RWPE1 (cell line): ENCODE results near the gene COA7.

Source experiments
- CTCF ChIA-PET: fragments of 350-600 bp; sonication (Branson Sonifier 250); formaldehyde crosslinking; extraction: SDS; loops from one replicate; lab custom pipeline; 2021; lab: Yijun Ruan, JAX
- POLR2A ChIA-PET: fragments of 400-600 bp; formaldehyde crosslinking; extraction: SDS; loops from one replicate; lab custom pipeline; 2020; ENCODE audit warnings: antibody characterized with exemption; ENCODE audit not compliant: low non-redundant PET; lab: Yijun Ruan, JAX
- DNase-seq: peaks from one replicate; pipeline ENCODE4 v3.0.0; 2012; ENCODE audit warnings: low spot score
- H3K27ac ChIP-seq: fragments of 450-650 bp; 2 replicates; pipeline ENCODE4 v1.5.1; 2017
- TF ChIP-seq, protein P1 (sequence below): fragments of 450-650 bp; conservative IDR thresholded peaks from 2 replicates; pipeline ENCODE4 v1.5.1; 2017; ENCODE audit warnings: low read depth, mild to moderate bottlenecking

Gene COA7

DNA sequence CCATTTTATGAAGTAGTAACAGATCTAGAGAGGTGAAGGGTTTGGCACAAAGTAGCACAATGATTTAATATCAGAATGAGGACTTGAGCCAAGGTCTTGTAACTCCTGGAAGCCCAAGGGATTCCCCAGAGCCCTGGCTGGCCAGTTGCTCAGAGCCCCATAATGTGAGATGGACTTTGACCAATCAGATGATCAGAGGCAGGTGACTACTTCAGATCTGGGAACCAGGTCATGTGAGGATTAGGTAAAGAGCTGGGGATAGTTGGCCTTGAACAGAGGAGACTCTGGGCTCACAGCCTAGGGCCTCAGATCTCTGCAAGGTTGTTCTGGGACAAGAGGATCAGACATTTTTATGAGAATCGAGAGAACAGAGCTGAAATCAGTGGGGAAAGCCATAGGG lies 46.2 kb downstream of the COA7 start:
- TF ChIP-seq, protein P1, sequence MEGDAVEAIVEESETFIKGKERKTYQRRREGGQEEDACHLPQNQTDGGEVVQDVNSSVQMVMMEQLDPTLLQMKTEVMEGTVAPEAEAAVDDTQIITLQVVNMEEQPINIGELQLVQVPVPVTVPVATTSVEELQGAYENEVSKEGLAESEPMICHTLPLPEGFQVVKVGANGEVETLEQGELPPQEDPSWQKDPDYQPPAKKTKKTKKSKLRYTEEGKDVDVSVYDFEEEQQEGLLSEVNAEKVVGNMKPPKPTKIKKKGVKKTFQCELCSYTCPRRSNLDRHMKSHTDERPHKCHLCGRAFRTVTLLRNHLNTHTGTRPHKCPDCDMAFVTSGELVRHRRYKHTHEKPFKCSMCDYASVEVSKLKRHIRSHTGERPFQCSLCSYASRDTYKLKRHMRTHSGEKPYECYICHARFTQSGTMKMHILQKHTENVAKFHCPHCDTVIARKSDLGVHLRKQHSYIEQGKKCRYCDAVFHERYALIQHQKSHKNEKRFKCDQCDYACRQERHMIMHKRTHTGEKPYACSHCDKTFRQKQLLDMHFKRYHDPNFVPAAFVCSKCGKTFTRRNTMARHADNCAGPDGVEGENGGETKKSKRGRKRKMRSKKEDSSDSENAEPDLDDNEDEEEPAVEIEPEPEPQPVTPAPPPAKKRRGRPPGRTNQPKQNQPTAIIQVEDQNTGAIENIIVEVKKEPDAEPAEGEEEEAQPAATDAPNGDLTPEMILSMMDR = no peak
- POLR2A ChIA-PET = no interaction called here
- H3K27ac ChIP-seq = no peak overlapping the region
- DNase-seq = no peak
- CTCF ChIA-PET = interaction anchor here (0.7 kb wide), 1 partner anchor 47 kb away, joined by 3 read pairs; no protein-coding TSS in a partner anchor

DNA sequence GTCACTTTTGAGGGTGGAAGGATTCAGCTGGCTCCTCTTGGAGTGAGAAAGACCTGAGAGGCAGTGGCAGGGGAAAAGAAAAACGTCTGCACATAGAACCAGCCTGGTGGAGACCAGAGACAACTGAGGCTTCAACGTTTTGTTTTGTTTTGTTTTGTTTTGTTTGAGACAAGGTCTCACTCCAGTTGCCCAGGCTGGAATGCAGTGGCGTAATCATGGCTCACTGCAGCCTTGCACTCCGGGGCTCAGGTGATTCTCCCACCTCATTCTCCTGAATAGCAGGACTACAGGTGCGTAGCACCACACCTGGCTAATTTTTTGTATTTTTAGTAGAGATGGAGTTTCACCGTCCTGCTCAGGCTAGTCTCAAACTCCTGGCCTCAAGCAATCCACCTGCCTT lies 52.9 kb downstream of the COA7 start:
- no peak for DNase-seq
- POLR2A ChIA-PET = no interaction called here
- H3K27ac ChIP-seq = no peak overlapping the region
- TF ChIP-seq, protein P1 = no peak
- CTCF ChIA-PET = no interaction called here

DNA sequence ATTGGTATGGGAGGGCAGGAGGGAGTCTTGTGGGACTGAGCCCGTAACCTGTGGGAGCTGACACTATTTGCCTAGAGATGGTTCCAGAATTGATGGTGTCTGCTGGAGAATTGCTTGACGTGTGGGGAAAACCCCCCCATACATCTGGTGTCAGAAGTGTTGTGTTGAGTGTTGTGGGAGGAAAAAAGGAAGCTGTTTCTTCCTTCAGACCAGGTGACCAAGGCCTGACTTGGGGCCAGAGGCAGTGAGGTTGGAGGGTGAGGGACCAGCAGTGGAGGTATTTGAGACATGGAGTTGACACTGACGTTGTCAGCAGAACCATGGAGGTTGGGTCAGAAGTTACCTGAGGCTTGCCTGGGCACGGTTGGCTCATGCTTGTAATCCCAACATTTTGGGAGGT lies 56.8 kb downstream of the COA7 start:
- DNase-seq = no peak
- no peak overlapping the region for H3K27ac ChIP-seq
- ChIA-PET CTCF (interaction anchor here (0.6 kb wide), 1 partner anchor 312 kb away, joined by 3 read pairs; no protein-coding TSS in a partner anchor), POLR2A (no interaction called here)
- TF ChIP-seq, protein P1 = no peak

DNA sequence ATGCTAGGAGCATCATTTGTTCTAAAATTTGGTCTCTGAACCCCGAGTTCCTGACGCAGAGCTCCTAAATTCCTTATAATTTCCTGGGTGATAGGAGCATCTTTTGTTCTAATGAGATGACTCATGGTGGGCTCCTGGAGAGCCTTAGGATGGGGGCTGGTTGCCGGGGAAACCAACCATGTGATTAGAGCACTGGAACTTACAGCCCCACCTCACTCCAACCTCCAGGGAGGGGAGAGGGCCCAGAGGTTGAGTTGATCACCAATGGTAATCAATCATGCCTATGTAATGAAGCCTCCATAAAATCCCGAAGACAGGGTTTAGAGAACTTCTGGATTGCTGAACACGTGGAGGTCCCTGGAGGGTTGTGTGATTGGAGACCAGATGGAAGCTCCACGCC lies 57.5 kb downstream of the COA7 start:
- no peak overlapping the region for H3K27ac ChIP-seq
- POLR2A ChIA-PET = no interaction called here
- TF ChIP-seq, protein P1 = no peak
- no peak for DNase-seq
- CTCF ChIA-PET = interaction anchor here (0.6 to 0.8 kb wide), 2 partner anchors 15 to 312 kb away, joined by 3 read pairs; no protein-coding TSS in a partner anchor

DNA sequence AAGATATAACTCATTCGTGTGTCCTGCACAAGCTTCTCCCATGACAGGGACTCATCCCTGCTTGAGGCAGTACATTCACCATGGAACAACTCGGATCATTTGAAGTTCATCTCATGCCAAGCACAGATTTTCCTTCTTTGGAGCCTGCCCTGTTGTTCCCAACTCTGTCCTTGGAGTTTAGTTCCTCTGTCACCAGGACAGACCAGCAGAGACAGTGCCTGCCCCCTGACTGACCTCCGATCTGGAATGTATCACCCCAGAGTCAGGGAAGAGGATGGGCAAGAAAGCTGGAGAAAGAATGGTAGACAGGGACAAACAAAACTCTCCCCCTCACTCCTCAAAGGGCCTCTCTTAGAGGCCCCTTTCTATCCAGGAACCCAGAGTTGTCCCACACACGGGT lies 60.2 kb downstream of the COA7 start:
- ChIA-PET CTCF (no interaction called here), POLR2A (no interaction called here)
- TF ChIP-seq, protein P1 = no peak
- no peak overlapping the region for H3K27ac ChIP-seq
- DNase-seq = no peak

DNA sequence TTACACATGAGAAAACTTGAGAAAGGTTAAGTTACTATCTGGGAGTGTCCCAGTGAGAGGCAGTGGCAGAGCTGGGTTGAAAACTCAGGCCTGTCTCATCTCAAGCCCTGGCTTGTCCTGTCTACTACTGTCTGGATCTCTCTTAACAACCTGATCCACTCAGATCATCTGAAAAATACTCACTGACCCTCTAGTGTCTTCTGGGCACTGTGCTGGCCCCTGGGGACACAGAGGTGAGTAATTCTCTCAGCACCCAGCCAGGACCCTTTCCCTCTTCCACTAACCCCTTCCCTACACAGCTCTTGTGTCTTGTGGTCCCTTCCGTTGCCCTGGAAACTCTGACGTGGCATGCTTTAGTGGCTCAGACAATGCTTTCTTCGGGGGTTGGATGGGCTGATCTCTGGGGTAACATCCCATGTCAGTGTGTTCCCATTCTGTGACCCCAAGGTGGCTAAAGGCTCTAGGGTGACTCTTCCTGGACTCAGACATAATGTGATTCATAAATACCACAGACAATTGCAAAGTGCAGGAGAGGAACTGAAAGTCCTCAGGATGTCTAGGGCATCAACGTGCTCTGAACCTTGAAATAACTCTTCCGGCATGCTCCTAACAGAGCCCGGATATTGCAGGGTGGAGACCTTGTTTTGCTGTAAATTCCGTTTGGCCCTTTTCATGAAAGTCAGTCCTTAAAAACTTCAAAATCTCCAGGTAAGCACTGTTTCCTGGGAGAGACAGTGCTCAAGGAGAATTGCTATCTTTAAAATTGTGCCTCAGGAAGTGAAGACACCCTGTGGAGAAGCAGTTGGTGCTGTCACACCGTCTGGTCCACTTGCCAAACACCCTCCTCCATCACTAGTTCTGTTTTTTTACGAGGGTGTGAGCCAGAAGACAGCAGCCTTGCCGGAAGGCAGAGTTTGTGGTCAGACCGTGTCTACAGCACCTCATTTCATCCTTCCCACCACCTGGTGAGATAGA lies 61.1 kb downstream of the COA7 start:
- CTCF ChIA-PET = no interaction called here
- DNase-seq = peak; percentile 17
- POLR2A ChIA-PET = no interaction called here
- H3K27ac ChIP-seq = peak overlapping the region; percentile 68
- TF ChIP-seq, protein P1 = no peak
